Measurements from ENCODE around the gene KAT5.

KAT5 gene

DNA sequence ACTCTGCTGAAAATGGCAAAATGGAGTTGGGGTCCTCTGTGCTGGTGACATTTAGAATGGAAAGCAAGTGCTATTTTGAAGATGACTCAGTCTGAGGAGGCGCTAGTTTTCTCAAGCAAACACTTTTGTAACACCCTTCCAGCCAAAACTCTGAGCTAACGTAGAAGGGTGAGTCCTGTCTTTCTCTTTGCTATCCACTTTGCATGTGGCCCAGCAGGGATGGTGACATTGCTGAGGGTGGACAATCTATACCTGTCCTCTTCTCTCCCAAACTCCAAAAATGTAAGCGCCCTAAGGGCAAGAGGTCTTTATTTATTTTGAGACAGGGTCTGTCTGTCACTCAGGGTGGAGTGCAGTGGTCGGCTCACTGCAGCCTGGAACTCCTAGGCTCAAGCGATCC, 3.6 kb upstream of the KAT5 start:
- TF ChIP-seq EZH2phosphoT487 (IDR thresholded peaks at IDR 0.05; ENCODE audit: borderline replicate concordance, low read length): no peak
- no peak for TF ChIP-seq CTCF (IDR thresholded peaks at IDR 0.05; ENCODE audit: low read depth, low read length, poor library complexity, severe bottlenecking)
- Histone ChIP-seq H3K4me1 (ENCODE audit: control insufficient read depth, low read length) (peaks cover 27% of the 10 kb centered on the region), H3K27ac (ENCODE audit: low read depth, low read length) (no peak overlapping the region), H3K79me2 (ENCODE audit: control insufficient read depth, low read length) (peaks cover 10% of the 10 kb centered on the region), H4K20me1 (ENCODE audit: control insufficient read depth, insufficient read depth, low read depth, low read length) (no peaks in the 10 kb centered on the region), H3K9me2 (replicated peaks; ENCODE audit: control insufficient read depth, low read length) (no peaks in the 10 kb centered on the region), H3K27me3 (ENCODE audit: control insufficient read depth, low read length) (0 out of 2 replicates have a peak, but pooled peaks cover 3% of the 10 kb centered on the region), H3F3A (ENCODE audit: control insufficient read depth, insufficient read depth) (no peaks in the 10 kb centered on the region; the same call in 1 of the 2 replicates), H3K36me3 (ENCODE audit: control insufficient read depth, low read length) (peaks cover 9% of the 10 kb centered on the region), H3K4me3 (ENCODE audit: low read length) (no peak overlapping the region), H3K4me2 (ENCODE audit: low read length) (no peak overlapping the region), H3K9me3 (ENCODE audit: control insufficient read depth, insufficient read depth, low read length) (no peaks in the 10 kb centered on the region)

DNA sequence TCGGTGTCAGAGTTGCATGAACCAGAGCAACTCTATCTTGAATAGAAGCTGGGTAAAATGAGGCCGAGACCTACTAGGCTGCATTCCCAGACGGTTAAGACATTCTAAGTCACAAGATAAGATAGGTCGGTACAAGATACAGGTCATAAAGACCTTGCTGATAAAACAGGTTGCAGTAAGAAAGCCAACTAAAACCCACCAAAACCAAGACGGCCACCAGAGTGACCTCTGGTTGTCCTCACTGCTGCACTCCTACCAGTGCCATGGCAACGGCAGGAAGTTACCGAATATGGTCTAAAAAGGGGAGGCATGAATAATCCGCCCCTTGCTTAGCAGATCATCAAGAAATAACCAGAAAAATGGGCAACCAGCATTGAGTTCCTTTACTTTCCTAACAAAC, 2.4 kb upstream of the KAT5 start:
- peaks cover 21% of the 10 kb centered on the region for H3K36me3 ChIP-seq (ENCODE audit: control insufficient read depth, low read length)
- H3K27me3 ChIP-seq (ENCODE audit: control insufficient read depth, low read length): 0 out of 2 replicates have a peak, but pooled peaks cover 3% of the 10 kb centered on the region
- no peaks in the 10 kb centered on the region; the same call in 1 of the 2 replicates for H3F3A ChIP-seq (ENCODE audit: control insufficient read depth, insufficient read depth)
- no peaks in the 10 kb centered on the region for H3K9me2 ChIP-seq (replicated peaks; ENCODE audit: control insufficient read depth, low read length)
- no peaks in the 10 kb centered on the region for H3K9me3 ChIP-seq (ENCODE audit: control insufficient read depth, insufficient read depth, low read length)
- H3K27ac ChIP-seq (ENCODE audit: low read depth, low read length): no peak overlapping the region
- TF ChIP-seq EZH2phosphoT487 (IDR thresholded peaks at IDR 0.05; ENCODE audit: borderline replicate concordance, low read length): no peak
- TF ChIP-seq CTCF (IDR thresholded peaks at IDR 0.05; ENCODE audit: low read depth, low read length, poor library complexity, severe bottlenecking): no peak
- peaks cover 18% of the 10 kb centered on the region for H3K79me2 ChIP-seq (ENCODE audit: control insufficient read depth, low read length)
- peaks cover 28% of the 10 kb centered on the region for H3K4me1 ChIP-seq (ENCODE audit: control insufficient read depth, low read length)
- no peak overlapping the region for H3K4me3 ChIP-seq (ENCODE audit: low read length)
- H4K20me1 ChIP-seq (ENCODE audit: control insufficient read depth, insufficient read depth, low read depth, low read length): no peaks in the 10 kb centered on the region
- no peak overlapping the region for H3K4me2 ChIP-seq (ENCODE audit: low read length)

DNA sequence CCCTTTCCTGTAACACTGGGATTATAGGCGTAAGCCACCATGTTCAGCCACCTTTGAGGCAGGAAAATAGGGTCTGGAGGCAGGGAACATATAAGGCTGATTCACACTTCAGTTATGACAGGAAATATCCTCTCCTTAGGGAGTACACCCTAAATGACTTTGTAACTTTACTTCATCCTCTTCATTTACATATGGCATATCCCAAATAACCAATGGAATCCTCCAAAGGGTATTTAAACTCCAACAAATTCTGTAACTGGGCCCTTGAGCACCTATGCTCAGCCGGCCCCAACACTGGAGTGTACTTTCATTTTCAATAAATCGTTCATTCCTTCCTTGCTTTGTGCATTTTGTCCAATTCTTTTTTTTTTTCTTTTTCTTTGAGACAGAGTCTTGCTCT, 1.6 kb upstream of the KAT5 start:
- H3K4me2 ChIP-seq (ENCODE audit: low read length): no peak overlapping the region

More for the DNA sequence above, 1.6 kb upstream of the KAT5 start:
- TF ChIP-seq CTCF (IDR thresholded peaks at IDR 0.05; ENCODE audit: low read depth, low read length, poor library complexity, severe bottlenecking) (no peak), EZH2phosphoT487 (IDR thresholded peaks at IDR 0.05; ENCODE audit: borderline replicate concordance, low read length) (no peak)
- Histone ChIP-seq H3K4me1 (ENCODE audit: control insufficient read depth, low read length) (peaks cover 28% of the 10 kb centered on the region), H4K20me1 (ENCODE audit: control insufficient read depth, insufficient read depth, low read depth, low read length) (no peaks in the 10 kb centered on the region), H3K9me3 (ENCODE audit: control insufficient read depth, insufficient read depth, low read length) (no peaks in the 10 kb centered on the region), H3K27ac (ENCODE audit: low read depth, low read length) (no peak overlapping the region), H3F3A (ENCODE audit: control insufficient read depth, insufficient read depth) (no peaks in the 10 kb centered on the region; the same call in 1 of the 2 replicates), H3K4me3 (ENCODE audit: low read length) (no peak overlapping the region), H3K79me2 (ENCODE audit: control insufficient read depth, low read length) (peaks cover 18% of the 10 kb centered on the region), H3K27me3 (ENCODE audit: control insufficient read depth, low read length) (0 out of 2 replicates have a peak, but pooled peaks cover 3% of the 10 kb centered on the region), H3K36me3 (ENCODE audit: control insufficient read depth, low read length) (peaks cover 27% of the 10 kb centered on the region), H3K9me2 (replicated peaks; ENCODE audit: control insufficient read depth, low read length) (no peaks in the 10 kb centered on the region)
